NCI-H82 treated with DMSO at 0.1 percent for 48 hours (cell line): Measurements from ENCODE around the gene APPBP2.
A peak's percentile ranks its signal among the peaks of the same experiment; 100 is the strongest.
"Not testable (repeated sequence)": the region's sequence is repeated elsewhere in the genome, so short reads cannot be mapped to it uniquely, and the experiment has no call there.

ENCODE experiments used
- DNase-seq: peaks from one replicate; lab custom pipeline; 2025; ENCODE audit not compliant: unreplicated experiment; lab: John Stamatoyannopoulos, UW

Gene APPBP2

GRCh38 chr17:60525685-60526514 lies at the start of gene APPBP2:
Gene APPBP2 (minus strand): TSS chr17:60526242. CDS start chr17:60525931, 311 bp downstream.
- DNase-seq: peak; percentile 53

GRCh38 chr17:60573236-60574051 lies 47.4 kb upstream of the APPBP2 start:
- no peak for DNase-seq

GRCh38 chr17:60565233-60565632 lies 39.2 kb upstream of the APPBP2 start:
- DNase-seq: no peak

GRCh38 chr17:60563743-60564142 lies 37.7 kb upstream of the APPBP2 start:
- DNase-seq: no peak

DNA sequence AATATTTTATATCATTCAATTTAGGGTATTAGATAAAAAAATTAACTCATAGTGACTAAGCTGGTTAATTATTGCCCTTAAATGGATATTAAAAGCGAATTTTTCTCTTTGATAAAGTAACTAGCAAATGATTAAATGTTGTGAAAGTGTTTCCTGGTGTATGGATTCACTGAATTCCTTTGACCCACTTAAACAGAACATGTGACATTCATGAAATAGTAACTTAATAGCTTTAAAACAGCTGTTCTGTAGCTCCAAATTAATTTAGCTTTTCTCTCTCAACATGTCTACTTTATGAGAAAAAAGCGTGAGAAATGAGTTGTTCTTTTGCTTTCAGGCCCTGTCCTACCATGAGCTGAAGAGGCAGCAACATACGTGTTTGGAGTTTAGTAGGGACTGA lies 36.4 kb upstream of the APPBP2 start:
- DNase-seq: no peak

DNA sequence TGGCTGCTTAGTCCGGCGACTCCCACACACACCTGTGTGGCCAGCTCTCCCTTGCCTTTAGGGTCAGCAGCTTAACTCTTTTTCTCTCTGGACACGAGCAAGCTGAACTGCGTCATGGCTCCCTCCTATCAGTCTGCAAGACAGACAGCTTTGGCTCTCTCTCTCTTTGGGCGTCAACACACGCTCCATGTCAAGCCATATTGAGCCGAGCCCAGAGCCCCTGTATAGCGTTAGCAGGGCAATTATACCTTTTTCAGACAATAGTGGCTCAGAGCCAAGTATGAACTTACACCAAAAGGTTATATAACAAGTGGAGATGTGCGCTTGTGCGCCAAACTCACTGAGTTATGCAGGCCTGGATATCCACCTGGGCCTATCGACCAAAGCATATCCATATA lies 34.8 kb upstream of the APPBP2 start:
- no peak for DNase-seq

- DNase-seq: no peak
Measured at GRCh38 chr17:60559995-60560859, 34.2 kb upstream of the APPBP2 start.

DNA sequence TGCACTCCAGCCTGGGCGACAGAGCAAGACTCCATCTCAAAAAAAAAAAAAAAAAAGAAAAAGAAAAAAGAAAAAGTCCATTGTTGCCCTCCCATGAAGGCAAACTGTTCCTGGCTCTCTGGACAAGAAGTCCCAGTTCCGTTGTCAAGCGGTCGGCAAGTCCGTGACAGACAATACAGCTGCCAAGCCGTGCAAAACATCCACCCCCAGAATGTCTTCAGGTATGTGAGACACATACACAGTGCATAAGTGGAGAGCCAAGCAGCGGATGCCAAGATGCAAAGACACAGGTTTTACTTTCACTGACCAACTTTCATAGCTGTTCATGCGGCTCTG lies 33.6 kb upstream of the APPBP2 start:
- no peak for DNase-seq

DNA sequence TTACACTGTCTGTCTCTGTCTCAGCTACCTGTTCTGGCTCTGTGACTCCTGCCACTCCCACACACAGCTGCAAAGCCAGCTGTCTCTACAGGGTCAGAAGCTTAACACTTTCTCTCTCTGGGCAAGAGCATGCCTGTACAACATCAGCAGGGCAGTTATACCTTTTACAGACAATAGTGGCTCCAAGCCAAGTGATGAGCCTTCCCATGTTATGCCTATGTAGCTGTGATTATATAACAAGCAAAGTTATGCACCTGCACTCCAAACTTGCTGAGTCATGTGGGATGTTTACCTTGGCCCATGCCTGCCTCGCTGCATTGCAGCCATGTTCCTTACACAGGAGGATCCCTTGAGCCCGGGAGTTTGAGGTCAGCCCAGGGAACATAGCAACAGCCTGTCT lies 31.8 kb upstream of the APPBP2 start:
- no peak for DNase-seq

DNA sequence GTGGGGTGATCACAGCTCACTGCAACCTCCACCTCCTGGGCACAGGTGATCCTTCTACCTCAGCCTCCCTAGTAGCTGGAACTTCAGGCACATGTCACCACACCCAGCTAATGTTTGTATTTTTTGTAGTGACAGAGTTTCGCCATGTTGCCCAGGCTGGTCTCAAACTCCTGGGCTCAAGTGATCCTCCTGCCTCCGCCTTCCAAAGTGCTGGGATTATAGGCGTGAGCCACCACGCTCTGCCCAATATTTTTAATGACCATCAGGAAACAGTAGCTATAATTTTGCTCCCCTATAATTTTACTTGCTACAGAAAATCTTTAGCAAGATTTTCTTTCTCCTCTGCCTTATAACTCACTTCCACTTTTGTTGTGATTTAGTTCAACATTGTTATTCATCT lies 29.7 kb upstream of the APPBP2 start:
- DNase-seq: no peak

DNA sequence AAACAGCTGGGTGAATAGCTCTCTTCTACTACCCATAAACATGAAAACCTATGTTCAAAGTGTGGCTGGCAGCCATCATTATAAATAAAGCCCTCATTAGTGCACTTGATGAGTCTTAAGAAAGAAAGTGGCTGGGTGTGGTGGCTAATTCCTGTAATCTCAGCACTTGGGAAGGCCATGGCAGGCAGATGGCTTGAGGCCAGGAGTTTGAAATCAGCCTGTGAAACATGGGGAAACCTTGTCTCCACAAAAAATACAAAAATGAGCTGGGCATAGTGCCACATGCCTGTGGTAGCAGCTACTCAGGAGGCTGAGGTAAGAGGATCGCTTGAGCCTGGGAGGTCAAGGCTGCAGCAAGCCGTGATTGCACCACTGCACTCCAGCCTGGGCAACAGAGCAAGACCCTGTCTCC lies 28.3 kb upstream of the APPBP2 start:
- DNase-seq: peak; percentile 57

- DNase-seq: not testable (repeated sequence)
Measured at GRCh38 chr17:60552255-60552654, 26.2 kb upstream of the APPBP2 start.

DNA sequence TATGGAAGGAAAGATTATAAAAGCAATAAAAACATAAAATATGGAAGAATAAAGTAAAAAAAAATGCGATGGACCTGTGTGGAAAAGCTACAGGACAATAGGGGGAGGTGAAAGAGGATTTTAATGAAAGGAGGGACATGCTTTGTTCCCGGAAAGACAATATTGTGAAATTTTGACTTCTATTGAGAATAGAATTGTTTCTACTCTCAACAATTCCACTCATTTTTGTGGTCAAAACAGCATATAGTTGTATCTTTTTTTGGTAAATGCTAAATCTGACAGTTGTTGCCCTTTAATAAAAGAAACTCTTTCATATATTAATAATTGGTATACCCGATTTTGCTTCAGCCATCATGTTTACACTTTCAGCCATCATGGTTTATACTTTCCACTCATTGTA lies 22.9 kb upstream of the APPBP2 start:
- no peak for DNase-seq

GRCh38 chr17:60545465-60546191 lies 19.6 kb upstream of the APPBP2 start:
- DNase-seq: no peak

- DNase-seq: no peak
Measured at GRCh38 chr17:60542071-60542470, 16.0 kb upstream of the APPBP2 start.

DNA sequence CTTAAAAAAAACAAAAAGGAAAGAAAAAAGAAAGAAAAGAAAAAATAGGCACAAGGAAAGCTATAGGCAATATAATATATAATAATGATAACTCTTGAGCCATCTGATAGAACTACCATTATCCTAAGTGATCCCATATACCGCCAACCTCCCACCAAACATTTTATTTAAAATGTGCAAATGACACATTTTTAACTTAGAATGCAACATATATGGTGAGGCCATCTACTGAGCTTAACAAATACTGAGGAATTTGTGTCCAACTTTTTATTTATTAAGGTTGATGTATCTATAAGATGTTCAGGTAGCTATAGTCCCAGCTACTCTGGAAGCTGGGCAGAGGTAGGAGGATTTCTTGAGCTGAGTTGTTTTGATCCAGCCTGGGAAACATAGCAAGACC lies 14.4 kb upstream of the APPBP2 start:
- DNase-seq: no peak

DNA sequence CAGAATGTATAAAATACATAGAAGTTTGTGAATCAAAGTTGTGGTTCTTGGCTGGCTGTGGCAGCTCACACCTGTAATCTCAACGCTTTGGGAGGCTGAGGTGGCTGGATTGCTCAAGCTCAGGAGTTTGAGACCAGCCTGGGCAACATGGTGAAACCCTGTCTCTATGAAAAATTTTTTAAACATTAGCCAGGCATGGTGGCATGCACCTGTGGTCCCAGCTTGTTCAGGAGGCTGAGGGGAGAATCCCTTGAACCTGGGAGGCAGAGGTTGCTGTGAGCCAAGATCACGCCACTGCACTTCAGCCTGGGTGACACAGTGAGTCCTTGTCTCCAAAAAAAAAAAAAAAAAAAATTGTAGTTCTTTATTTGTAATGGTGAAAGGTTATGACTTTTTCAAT lies 13.8 kb upstream of the APPBP2 start:
- DNase-seq: no peak

DNA sequence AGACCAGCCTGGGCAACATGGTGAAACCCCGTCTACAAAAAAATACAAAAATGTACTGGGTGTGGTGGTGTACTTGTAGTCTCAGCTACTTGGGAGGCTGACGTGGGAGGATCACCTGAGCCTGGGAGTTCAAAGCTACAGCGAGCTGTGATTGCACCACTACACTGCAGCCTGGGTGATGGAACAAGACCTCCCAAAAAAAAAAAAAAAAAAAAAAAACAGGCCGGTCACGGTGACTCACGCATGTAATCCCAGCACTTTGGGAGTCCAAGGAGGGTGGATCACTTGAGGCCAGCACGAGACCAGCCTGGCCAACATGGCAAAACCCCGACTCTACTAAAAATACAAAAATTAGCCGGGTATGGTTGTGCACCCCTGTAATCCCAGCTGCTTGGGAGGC lies 12.7 kb upstream of the APPBP2 start:
- DNase-seq: no peak

GRCh38 chr17:60535382-60536279 lies 9.6 kb upstream of the APPBP2 start:
- DNase-seq: no peak
